SKM-1 treated with dmso at 0.1 percent for 144 hours (cell line): Measurements from ENCODE around the gene SLC8A3.

Source experiments
- DNase-seq: peaks from one replicate; lab custom pipeline; 2025; ENCODE audit not compliant: unreplicated experiment; lab: John Stamatoyannopoulos, UW

The SLC8A3 gene

DNA sequence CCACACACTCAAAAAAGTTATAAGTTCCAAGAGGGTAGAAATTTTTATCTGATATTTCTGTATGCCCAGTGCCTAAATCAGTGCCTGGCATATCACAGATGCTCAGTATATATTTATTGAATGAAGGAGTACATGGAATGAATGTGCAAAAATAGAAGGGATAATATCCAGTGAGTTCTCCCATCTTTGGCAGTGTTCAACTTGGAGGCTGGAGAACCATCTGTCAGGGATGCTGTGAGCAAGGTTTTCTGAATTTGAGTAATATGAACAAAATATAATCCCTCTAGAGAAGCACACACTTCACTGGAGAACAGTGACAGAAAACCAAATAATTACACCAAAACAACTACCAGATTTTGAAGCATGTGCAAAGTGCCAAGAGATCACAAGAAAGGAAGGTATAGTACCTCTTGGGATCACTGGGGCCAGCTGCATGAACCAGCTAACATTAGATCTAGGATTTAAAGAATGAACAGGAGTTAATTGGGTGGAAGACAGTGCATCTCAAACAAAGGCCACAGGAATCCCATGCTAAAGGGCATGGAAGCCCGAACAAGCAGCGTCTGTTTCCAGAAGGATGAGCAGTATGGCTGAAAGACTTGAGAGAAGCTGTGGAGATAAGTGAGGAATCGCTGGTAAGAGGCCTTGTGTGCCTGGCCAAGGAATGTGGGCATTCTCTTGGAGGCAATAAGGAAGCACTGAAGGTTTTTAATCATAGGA, 11.5 kb downstream of the SLC8A3 start:
- no peak for DNase-seq

GRCh38 chr14:70173569-70173968, 15.2 kb downstream of the SLC8A3 start:
- no peak for DNase-seq

DNA sequence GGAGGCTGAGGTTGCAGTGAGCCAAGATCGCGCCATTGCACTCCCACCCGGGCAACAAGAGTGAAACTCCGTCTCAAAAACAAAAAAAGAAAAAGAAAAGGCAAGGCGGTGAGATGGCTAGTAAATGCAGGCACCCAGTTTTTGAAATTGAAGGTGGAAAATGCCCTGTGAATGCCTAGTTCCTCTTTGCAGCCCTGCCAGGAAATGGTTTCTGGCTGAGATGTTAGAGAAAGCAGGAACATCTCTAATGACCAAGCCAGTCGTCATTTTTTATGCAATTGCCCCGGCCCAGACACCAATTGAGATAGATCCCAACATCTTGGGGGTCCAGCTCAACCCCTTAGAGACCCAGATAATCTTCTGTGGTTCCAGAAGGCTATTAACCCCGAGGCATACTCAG, 17.0 kb downstream of the SLC8A3 start:
- peak; percentile 0 for DNase-seq

DNA sequence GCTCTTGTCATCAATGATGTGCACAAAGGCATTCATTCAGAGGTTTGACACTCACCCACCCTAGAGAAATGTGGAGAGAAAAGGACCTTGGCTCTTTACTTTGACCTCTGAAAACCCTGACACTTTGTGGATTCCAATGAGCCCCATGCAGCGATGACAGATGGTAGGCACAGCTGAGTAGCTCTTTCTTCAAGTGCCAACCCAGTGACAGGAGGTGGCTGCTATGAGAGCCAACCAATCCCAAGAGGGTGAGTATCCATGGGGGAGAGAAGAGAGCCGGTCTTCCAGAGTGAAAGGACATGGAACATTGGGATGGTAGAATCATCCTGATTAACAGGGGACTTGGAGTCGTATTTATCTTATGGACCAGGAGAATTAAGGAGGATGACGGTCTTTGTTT, 17.8 kb downstream of the SLC8A3 start:
- no peak for DNase-seq

DNA sequence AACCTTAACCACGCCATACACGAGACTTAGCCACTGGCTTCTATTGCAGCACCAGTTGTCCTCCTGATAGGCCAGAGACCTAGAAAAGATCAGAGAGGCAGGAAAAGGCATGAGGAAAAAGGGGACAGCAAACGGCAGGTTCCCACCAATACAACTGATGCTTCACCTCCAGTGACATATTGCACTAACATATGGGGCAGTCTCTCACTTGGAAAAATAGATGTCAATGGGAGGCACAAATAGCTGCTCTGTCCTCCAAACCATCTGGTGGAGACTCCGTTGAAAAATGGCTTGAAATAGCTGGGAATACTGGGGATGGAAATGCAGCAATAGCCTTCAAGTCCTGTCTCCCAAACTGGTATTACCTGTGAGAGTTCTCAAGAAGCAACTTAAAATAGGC, 20.3 kb downstream of the SLC8A3 start:
- no peak for DNase-seq

GRCh38 chr14:70166530-70167203, 22.1 kb downstream of the SLC8A3 start:
- no peak for DNase-seq

DNA sequence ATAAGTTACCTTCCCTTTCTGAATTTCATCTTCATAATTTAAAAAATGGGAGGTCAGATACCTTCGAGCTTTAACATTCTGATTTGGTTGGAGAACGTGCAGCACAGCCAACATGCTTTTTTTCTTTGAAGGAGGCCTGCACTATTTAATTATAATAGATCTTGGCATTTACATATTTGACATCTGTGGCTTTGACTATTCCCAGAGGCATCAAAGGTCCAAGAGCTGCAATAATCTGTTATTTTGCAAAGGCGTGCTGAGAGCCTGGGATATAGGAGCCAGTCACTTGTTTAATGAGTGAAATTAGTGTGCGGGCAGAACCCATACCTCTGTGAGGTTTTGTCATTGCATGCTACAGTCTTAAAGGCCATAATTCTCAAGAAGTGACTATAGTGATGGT, 26.4 kb downstream of the SLC8A3 start:
- DNase-seq = no peak

DNA sequence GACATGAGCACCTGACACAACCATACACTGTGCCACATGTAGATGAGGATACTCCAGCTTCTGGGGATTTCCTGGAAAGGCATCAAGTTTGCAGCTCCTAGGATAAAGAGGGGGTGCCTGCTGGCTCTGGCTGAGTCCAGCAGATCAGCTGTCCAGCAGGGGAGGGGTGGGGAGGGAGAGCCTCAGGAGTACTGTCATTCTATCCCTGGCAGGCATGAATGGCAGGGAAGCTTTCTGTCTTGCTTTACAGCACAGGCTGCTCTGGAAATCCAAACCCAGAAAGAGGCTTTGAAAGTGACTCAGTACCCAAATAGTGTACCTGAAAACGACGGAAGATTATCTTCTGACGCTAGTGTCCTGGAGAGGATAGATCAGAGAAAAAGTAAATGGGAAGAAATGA, 32.2 kb downstream of the SLC8A3 start:
- no peak for DNase-seq

GRCh38 chr14:70152704-70153103, 36.0 kb downstream of the SLC8A3 start:
- DNase-seq = no peak

DNA sequence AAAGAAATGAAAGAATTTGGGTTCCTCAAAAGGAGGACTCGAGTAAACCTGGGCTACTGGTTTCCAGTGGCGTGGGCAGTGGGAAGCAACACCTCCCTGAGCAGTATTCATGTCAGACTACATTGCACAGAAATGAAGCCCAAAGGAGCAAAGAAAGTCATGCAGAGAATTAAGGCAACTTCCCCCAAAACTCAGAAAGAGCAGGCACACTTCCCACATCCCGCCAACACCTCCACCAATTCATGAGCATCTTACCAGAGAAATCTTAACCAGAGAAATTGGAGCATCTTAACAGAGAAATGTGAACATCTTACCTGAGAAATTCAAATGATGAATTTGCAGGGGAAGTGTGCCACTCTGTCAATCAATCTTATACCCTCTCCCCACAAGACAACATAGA, 36.7 kb downstream of the SLC8A3 start:
- no peak for DNase-seq

GRCh38 chr14:70149596-70150165, 39.1 kb downstream of the SLC8A3 start:
- DNase-seq = no peak

GRCh38 chr14:70148911-70149595, 39.7 kb downstream of the SLC8A3 start:
- no peak for DNase-seq

DNA sequence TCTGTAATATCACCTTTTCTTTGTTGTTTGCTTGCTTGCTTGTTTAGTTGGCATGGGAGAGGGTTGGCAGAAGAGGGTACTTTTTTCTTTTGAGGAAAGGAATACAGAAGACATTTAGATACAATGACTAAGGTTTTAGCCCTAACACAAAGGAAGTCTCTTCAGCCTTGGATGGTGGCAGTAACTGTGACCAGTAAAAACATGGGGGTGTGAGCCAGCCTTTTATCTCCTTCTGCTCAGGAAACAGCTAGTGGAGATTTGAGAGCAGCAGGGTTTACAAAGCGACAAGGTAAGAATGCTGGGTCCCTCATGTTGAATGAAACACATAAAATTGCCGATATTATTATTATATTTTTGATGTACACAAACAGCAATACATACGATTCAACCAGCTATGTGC, 40.4 kb downstream of the SLC8A3 start:
- no peak for DNase-seq

DNA sequence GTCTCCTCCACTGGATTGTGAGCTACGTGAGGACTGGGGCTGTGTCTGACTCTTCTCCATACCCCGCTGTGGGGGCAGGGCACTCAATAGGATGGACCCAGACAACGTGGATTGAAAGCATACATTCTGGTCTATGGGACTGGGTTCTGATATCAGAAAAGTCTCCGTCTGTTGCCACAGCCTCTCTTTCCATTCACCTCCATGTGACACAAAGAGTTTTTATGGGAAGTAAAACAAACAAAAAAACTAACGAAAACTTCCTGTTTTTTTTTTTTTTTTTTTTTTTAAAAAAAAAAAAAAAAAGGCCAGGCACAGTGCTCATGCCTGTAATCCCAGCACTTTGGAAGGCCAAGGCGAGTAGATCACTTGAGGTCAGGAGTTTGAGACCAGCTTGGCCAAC, 44.7 kb downstream of the SLC8A3 start:
- no peak for DNase-seq

DNA sequence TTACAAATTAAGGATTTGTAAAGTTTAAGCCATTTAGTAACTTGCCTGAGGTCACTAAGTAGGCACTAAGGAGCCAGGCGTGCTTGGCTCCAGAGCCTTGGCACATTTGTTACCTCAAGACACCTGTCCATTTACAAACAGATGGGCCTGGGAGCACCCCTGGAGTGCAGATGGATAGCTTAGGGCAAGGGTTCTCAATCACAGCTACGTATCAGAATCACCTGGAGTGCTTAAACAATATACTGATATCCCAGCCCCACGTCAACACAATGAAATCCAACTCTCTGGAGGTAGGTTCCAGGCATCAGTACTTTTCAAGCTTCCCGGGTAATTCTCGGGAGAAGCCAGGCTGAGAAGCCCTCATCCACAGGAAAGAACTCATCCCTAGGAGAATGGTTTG, 45.4 kb downstream of the SLC8A3 start:
- no peak for DNase-seq

- DNase-seq = no peak
These were observed 48.1 kb downstream of the SLC8A3 start for GRCh38 chr14:70140614-70141013.

- no peak for DNase-seq
These were observed 49.4 kb downstream of the SLC8A3 start for GRCh38 chr14:70139384-70139783.

DNA sequence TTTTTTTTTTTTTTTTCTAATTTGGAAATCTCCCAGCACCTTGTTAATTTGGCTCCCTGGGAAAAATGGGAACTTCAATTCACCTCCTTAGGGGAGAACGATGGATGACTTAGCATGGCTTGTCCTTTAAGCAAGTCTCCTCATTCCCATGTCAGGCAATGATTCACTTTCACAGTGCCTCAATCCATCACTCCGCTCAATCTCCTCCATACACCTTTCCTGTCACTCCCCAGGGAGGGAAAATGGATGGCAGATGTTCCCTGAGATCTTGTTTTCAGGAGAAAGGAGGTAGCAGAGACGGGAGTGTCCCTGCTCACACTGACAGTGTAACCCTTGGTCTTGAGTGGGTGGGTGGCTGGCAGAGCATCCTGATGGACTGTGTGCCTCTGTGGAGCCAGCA, 51.0 kb downstream of the SLC8A3 start:
- DNase-seq = no peak

GRCh38 chr14:70133461-70133860, 55.3 kb downstream of the SLC8A3 start:
- no peak for DNase-seq

- no peak for DNase-seq
These were observed 58.3 kb downstream of the SLC8A3 start for GRCh38 chr14:70130482-70130881.

DNA sequence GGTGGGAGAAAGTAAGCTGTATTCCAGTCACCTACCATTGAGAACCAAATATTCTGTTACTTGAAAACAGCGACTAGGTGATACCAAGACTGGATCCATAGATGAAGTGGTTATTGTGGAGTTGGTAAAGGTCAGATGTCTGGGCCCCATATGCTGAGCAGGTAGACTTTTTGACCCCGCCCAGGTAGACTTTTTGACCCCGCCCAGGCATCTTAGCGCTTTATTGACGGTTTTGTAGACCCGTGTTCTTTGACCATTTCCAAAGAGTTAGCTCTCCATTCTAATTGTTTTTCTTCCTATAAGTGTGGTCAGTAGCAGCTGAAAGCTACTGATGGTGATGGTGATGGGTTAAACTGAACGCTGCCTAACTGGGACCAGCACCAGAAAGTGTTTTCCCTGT, 61.6 kb downstream of the SLC8A3 start:
- DNase-seq = no peak

GRCh38 chr14:70123796-70124195, 65.0 kb downstream of the SLC8A3 start:
- DNase-seq = no peak
